GM12878 (cell line): Measurements from ENCODE around the gene LCT. TPM values are rescaled to one million over a fixed set of nuclear protein-coding genes. Genes with fewer than 3 reads are reported as not detected.

Source experiments
- ATF7 ChIP-seq: fragments of 450-650 bp; IDR thresholded peaks from 2 replicates; pipeline ENCODE4 v1.6.1; 2016; ENCODE audit warnings: low read depth, mild to moderate bottlenecking
- CBX5 ChIP-seq: sonication (generic); IDR thresholded peaks from 2 replicates; pipeline ENCODE4 v1.6.1; 2016; ENCODE audit warnings: low read depth, moderate library complexity, mild to moderate bottlenecking, inconsistent platforms
- DPF2 ChIP-seq: fragments of 450-650 bp; IDR thresholded peaks from 2 replicates; pipeline ENCODE4 v1.6.1; 2017; ENCODE audit warnings: mild to moderate bottlenecking
- EGR1 ChIP-seq, 2 experiments: IDR thresholded peaks; 1 replicate in 1 of 2; 2 replicates in 1 of 2; pipeline ENCODE4 v1.6.1; 2011 to 2012; ENCODE audit warnings: low read depth in 2 of 2, low read length in 2 of 2, borderline replicate concordance in 1 of 2, mild to moderate bottlenecking in 1 of 2, moderate library complexity in 1 of 2
- MEF2B ChIP-seq: fragments of 450-650 bp; IDR thresholded peaks from 2 replicates; pipeline ENCODE4 v1.6.1; 2018; ENCODE audit warnings: mild to moderate bottlenecking, moderate library complexity; ENCODE audit not compliant: partially characterized antibody, poor library complexity, severe bottlenecking
- polyA plus RNA-seq, 11 experiments: library from polyadenylated mRNA; depleted of rRNA in 4 of 11; unstranded in 6 of 11; stranded (reverse) in 5 of 11; fragments of >200 nt; fragmentation: Nextera tagmentation in 4 of 11; fragmentation: Illumina TruSeq in 1 of 11; extraction: Ambion mirVana in 4 of 11; extraction: Trizol in 1 of 11; gene quantifications; 1 replicate in 1 of 11; 2 replicates in 10 of 11; pipeline versions ENCODE4 v1.2.1 to v1.2.3, GENCODE V29; 2011 to 2016; ENCODE audit warnings: inconsistent platforms in 2 of 11, missing spikeins in 2 of 11, low read depth in 1 of 11
- total RNA-seq, 4 experiments: library from RNA; depleted of rRNA in 3 of 4; stranded (reverse); fragments of >200 nt in 3 of 4; fragmentation: Illumina TruSeq in 1 of 4; extraction: Trizol in 1 of 4; gene quantifications; 2 replicates each; pipeline versions ENCODE4 v1.2.1 to v1.2.3, GENCODE V29; 2013 to 2021
- TF ChIP-seq, protein P1 (sequence below): fragments of 450-650 bp; formaldehyde crosslinking; IDR thresholded peaks from 2 replicates; pipeline ENCODE4 v1.4.0; 2020; ENCODE audit warnings: mild to moderate bottlenecking, moderate library complexity
- TF ChIP-seq, protein P2 (sequence below): fragments of 450-650 bp; IDR thresholded peaks from 2 replicates; pipeline ENCODE4 v1.6.1; 2016; ENCODE audit warnings: mild to moderate bottlenecking
- TF ChIP-seq, protein P3 (sequence below): fragments of 450-650 bp; IDR thresholded peaks from 2 replicates; pipeline ENCODE4 v1.6.1; 2017; ENCODE audit warnings: low read depth, mild to moderate bottlenecking, moderate library complexity
- TF ChIP-seq, protein P4 (sequence below): fragments of 450-650 bp; IDR thresholded peaks from 2 replicates; pipeline ENCODE4 v1.6.1; 2018; ENCODE audit warnings: borderline replicate concordance, mild to moderate bottlenecking; ENCODE audit not compliant: partially characterized antibody

Gene LCT
- total and polyA plus RNA-seq, 10 of the 15 experiments (the other 5 are each of a cell fraction or from before 2014, with no cell fraction given): 0.02 to 0.09 (median 0.07) TPM; not detected in 3

DNA sequence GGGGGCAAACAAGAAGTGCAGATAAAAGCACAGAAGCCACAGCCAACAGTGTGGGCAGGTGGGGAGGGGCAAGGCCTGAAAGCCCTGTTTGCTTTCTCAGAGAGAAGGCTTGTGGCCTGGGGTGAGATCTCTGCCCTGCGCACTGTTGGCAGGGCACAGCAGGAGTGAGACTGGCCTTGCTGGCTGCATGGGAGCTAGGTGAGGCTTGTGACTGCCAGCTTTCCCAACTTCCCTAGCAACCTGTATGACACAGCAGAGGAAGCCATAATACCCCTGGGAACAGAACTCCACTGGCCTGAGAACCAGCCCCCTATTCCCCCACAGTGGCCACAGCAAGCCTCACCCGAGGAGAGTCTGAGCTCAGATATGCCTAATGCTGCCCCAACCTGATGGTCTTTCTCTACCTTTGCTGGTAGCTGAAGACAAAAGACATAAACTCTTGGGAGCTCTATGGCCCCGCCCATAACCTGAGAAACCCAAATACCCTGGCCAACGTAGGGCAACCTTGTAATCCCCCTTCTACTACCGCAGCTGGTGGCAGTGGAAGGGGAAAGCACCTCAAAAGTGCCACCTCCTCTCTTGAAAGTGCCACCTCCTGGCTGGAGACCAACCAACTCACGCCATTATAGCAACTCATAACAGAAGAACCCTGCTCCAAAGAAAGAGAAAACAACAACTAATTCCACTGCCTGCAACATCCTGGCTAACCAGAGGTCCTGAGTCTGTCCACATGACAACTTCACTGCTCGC is 44.4 kb downstream of the LCT start (continued):
- TF ChIP-seq, protein P1, sequence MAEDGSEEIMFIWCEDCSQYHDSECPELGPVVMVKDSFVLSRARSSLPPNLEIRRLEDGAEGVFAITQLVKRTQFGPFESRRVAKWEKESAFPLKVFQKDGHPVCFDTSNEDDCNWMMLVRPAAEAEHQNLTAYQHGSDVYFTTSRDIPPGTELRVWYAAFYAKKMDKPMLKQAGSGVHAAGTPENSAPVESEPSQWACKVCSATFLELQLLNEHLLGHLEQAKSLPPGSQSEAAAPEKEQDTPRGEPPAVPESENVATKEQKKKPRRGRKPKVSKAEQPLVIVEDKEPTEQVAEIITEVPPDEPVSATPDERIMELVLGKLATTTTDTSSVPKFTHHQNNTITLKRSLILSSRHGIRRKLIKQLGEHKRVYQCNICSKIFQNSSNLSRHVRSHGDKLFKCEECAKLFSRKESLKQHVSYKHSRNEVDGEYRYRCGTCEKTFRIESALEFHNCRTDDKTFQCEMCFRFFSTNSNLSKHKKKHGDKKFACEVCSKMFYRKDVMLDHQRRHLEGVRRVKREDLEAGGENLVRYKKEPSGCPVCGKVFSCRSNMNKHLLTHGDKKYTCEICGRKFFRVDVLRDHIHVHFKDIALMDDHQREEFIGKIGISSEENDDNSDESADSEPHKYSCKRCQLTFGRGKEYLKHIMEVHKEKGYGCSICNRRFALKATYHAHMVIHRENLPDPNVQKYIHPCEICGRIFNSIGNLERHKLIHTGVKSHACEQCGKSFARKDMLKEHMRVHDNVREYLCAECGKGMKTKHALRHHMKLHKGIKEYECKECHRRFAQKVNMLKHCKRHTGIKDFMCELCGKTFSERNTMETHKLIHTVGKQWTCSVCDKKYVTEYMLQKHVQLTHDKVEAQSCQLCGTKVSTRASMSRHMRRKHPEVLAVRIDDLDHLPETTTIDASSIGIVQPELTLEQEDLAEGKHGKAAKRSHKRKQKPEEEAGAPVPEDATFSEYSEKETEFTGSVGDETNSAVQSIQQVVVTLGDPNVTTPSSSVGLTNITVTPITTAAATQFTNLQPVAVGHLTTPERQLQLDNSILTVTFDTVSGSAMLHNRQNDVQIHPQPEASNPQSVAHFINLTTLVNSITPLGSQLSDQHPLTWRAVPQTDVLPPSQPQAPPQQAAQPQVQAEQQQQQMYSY (CRISPR knock-in tag): no peak
- TF ChIP-seq EGR1 (IDR thresholded peaks at IDR 0.05; ENCODE audit: borderline replicate concordance in 1 of 2, low read depth in 2 of 2, low read length in 2 of 2) (no peak), CBX5 (no peak), ATF7 (0 out of 2 replicates have a peak, but pooled peaks have one; percentile 32), DPF2 (no peak), MEF2B (peak; percentile 87)
- TF ChIP-seq, protein P2, sequence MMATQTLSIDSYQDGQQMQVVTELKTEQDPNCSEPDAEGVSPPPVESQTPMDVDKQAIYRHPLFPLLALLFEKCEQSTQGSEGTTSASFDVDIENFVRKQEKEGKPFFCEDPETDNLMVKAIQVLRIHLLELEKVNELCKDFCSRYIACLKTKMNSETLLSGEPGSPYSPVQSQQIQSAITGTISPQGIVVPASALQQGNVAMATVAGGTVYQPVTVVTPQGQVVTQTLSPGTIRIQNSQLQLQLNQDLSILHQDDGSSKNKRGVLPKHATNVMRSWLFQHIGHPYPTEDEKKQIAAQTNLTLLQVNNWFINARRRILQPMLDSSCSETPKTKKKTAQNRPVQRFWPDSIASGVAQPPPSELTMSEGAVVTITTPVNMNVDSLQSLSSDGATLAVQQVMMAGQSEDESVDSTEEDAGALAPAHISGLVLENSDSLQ: no peak
- TF ChIP-seq, protein P3, sequence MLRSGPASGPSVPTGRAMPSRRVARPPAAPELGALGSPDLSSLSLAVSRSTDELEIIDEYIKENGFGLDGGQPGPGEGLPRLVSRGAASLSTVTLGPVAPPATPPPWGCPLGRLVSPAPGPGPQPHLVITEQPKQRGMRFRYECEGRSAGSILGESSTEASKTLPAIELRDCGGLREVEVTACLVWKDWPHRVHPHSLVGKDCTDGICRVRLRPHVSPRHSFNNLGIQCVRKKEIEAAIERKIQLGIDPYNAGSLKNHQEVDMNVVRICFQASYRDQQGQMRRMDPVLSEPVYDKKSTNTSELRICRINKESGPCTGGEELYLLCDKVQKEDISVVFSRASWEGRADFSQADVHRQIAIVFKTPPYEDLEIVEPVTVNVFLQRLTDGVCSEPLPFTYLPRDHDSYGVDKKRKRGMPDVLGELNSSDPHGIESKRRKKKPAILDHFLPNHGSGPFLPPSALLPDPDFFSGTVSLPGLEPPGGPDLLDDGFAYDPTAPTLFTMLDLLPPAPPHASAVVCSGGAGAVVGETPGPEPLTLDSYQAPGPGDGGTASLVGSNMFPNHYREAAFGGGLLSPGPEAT: no peak
- TF ChIP-seq, protein P4, sequence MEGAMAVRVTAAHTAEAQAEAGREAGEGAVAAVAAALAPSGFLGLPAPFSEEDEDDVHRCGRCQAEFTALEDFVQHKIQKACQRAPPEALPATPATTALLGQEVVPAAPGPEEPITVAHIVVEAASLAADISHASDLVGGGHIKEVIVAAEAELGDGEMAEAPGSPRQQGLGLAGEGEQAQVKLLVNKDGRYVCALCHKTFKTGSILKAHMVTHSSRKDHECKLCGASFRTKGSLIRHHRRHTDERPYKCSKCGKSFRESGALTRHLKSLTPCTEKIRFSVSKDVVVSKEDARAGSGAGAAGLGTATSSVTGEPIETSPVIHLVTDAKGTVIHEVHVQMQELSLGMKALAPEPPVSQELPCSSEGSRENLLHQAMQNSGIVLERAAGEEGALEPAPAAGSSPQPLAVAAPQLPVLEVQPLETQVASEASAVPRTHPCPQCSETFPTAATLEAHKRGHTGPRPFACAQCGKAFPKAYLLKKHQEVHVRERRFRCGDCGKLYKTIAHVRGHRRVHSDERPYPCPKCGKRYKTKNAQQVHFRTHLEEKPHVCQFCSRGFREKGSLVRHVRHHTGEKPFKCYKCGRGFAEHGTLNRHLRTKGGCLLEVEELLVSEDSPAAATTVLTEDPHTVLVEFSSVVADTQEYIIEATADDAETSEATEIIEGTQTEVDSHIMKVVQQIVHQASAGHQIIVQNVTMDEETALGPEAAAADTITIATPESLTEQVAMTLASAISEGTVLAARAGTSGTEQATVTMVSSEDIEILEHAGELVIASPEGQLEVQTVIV: no peak
